ENCODE data around the gene REG3G. TPM values are rescaled to one million over a fixed set of nuclear protein-coding genes. Genes with fewer than 3 reads are reported as not detected.

REG3G gene
- total RNA-seq, 1 donor from 2014 or later: not detected

GRCh38 chr2:79000008-79000576 lies 25.4 kb upstream of the REG3G start:
- Mint-ChIP-seq H3K27ac (ENCODE audit: unreplicated experiment) (no peak overlapping the region), H3K4me3 (ENCODE audit: unreplicated experiment) (no peak overlapping the region)
- no peak for TF ChIP-seq CTCF (IDR thresholded peaks at IDR 0.05)

GRCh38 chr2:79001285-79001684 lies 24.2 kb upstream of the REG3G start:
- H3K27ac Mint-ChIP-seq (ENCODE audit: unreplicated experiment): no peak overlapping the region
- H3K4me3 Mint-ChIP-seq (ENCODE audit: unreplicated experiment): no peak overlapping the region
- no peaks in the 10 kb centered on the region for H3K4me1 Mint-ChIP-seq (ENCODE audit: unreplicated experiment)
- H3K36me3 Mint-ChIP-seq (ENCODE audit: unreplicated experiment): no peaks in the 10 kb centered on the region
- TF ChIP-seq CTCF (IDR thresholded peaks at IDR 0.05): no peak
- peaks cover 4% of the 10 kb centered on the region for H3K27me3 Mint-ChIP-seq (ENCODE audit: unreplicated experiment)
- no peaks in the 10 kb centered on the region for H3K9me3 Mint-ChIP-seq (ENCODE audit: unreplicated experiment)
- no peak for DNase-seq (ENCODE audit: extremely low spot score, unreplicated experiment)

More at GRCh38 chr2:79000008-79000576, 25.4 kb upstream of the REG3G start:
- no peaks in the 10 kb centered on the region for H3K36me3 Mint-ChIP-seq (ENCODE audit: unreplicated experiment)
- DNase-seq (ENCODE audit: extremely low spot score, unreplicated experiment): no peak
- H3K9me3 Mint-ChIP-seq (ENCODE audit: unreplicated experiment): no peaks in the 10 kb centered on the region
- peaks cover 5% of the 10 kb centered on the region for H3K27me3 Mint-ChIP-seq (ENCODE audit: unreplicated experiment)
- no peaks in the 10 kb centered on the region for H3K4me1 Mint-ChIP-seq (ENCODE audit: unreplicated experiment)

- Mint-ChIP-seq H3K27ac (ENCODE audit: unreplicated experiment) (no peak overlapping the region), H3K27me3 (ENCODE audit: unreplicated experiment) (no peaks in the 10 kb centered on the region), H3K4me1 (ENCODE audit: unreplicated experiment) (no peaks in the 10 kb centered on the region), H3K4me3 (ENCODE audit: unreplicated experiment) (no peak overlapping the region), H3K36me3 (ENCODE audit: unreplicated experiment) (no peaks in the 10 kb centered on the region), H3K9me3 (ENCODE audit: unreplicated experiment) (no peaks in the 10 kb centered on the region)
- no peak for TF ChIP-seq CTCF (IDR thresholded peaks at IDR 0.05)
- no peak for DNase-seq (ENCODE audit: extremely low spot score, unreplicated experiment)
These were observed 20.8 kb upstream of the REG3G start for GRCh38 chr2:79004680-79005079.

- Mint-ChIP-seq H3K4me3 (ENCODE audit: unreplicated experiment) (no peak overlapping the region), H3K27me3 (ENCODE audit: unreplicated experiment) (no peaks in the 10 kb centered on the region)
- no peak for TF ChIP-seq CTCF (IDR thresholded peaks at IDR 0.05)
These were observed 20.3 kb upstream of the REG3G start for GRCh38 chr2:79005216-79005615.

GRCh38 chr2:79009388-79009787 lies 16.1 kb upstream of the REG3G start:
- Mint-ChIP-seq H3K27me3 (ENCODE audit: unreplicated experiment) (no peaks in the 10 kb centered on the region), H3K36me3 (ENCODE audit: unreplicated experiment) (no peaks in the 10 kb centered on the region), H3K4me3 (ENCODE audit: unreplicated experiment) (no peak overlapping the region), H3K27ac (ENCODE audit: unreplicated experiment) (no peak overlapping the region), H3K9me3 (ENCODE audit: unreplicated experiment) (no peaks in the 10 kb centered on the region), H3K4me1 (ENCODE audit: unreplicated experiment) (no peaks in the 10 kb centered on the region)
- DNase-seq (ENCODE audit: extremely low spot score, unreplicated experiment): no peak
- TF ChIP-seq CTCF (IDR thresholded peaks at IDR 0.05): no peak

More at GRCh38 chr2:79005216-79005615, 20.3 kb upstream of the REG3G start:
- DNase-seq (ENCODE audit: extremely low spot score, unreplicated experiment): no peak
- Mint-ChIP-seq H3K36me3 (ENCODE audit: unreplicated experiment) (no peaks in the 10 kb centered on the region), H3K27ac (ENCODE audit: unreplicated experiment) (no peak overlapping the region), H3K9me3 (ENCODE audit: unreplicated experiment) (no peaks in the 10 kb centered on the region), H3K4me1 (ENCODE audit: unreplicated experiment) (no peaks in the 10 kb centered on the region)

Data from osteocyte (in vitro differentiated cells).